CD14-positive monocyte (primary cell): Measurements from ENCODE around the gene RAB17. TPM values are rescaled to one million over a fixed set of nuclear protein-coding genes. Genes with fewer than 3 reads are reported as not detected.

Source experiments
- DNase-seq, 3 donors: peaks; one replicate each; pipeline ENCODE4 v3.0.0-alpha.2; 2011 to 2022
- H2AFZ ChIP-seq: 2 replicates; pipeline ENCODE4 v1.6.0; 2012; ENCODE audit warnings: mild to moderate bottlenecking, low read depth, low read length, inconsistent platforms; ENCODE audit not compliant: insufficient read depth, poor library complexity, severe bottlenecking
- H3K27ac ChIP-seq, 2 donors: 1 replicate in 1 of 2; 2 replicates in 1 of 2; pipeline ENCODE4 v1.5.1; 2012 to 2013; ENCODE audit warnings: low read length in 2 of 2, control low read depth in 1 of 2, inconsistent platforms in 1 of 2, low read depth in 1 of 2, mild to moderate bottlenecking in 1 of 2
- H3K27me3 ChIP-seq, 2 donors: one replicate each; pipeline versions ENCODE4 v1.6.0 to v1.6.1; 2011 to 2013; ENCODE audit warnings: low read length in 2 of 2; ENCODE audit not compliant: control insufficient read depth in 2 of 2, insufficient read depth in 2 of 2
- H3K36me3 ChIP-seq, 2 donors: replicated peaks in 1 of 2; 1 replicate in 1 of 2; 2 replicates in 1 of 2; pipeline versions ENCODE4 v1.5.1 to v1.6.1; 2012 to 2013; ENCODE audit warnings: low read length in 2 of 2, control low read depth in 1 of 2, inconsistent platforms in 1 of 2, mild to moderate bottlenecking in 1 of 2; ENCODE audit not compliant: insufficient read depth in 2 of 2, control insufficient read depth in 1 of 2
- H3K4me1 ChIP-seq, 2 donors: 1 replicate in 1 of 2; 2 replicates in 1 of 2; pipeline versions ENCODE4 v1.5.1 to v1.6.1; 2012 to 2013; ENCODE audit warnings: low read length in 2 of 2, control low read depth in 1 of 2, inconsistent platforms in 1 of 2, mild to moderate bottlenecking in 1 of 2, moderate library complexity in 1 of 2; ENCODE audit not compliant: insufficient read depth in 2 of 2, control insufficient read depth in 1 of 2
- H3K4me2 ChIP-seq: replicated peaks from 2 replicates; pipeline ENCODE3; 2012; ENCODE audit warnings: low read length, moderate library complexity, mild to moderate bottlenecking; ENCODE audit not compliant: poor library complexity, severe bottlenecking; ENCODE audit errors: extremely low read depth
- H3K4me3 ChIP-seq, 3 experiments: fragments of 200-600 bp in 1 of 3; sonication (generic) in 1 of 3; replicated peaks in 1 of 3; 1 replicate in 2 of 3; 2 replicates in 1 of 3; pipeline ENCODE4 v1.5.1; 2011 to 2013; ENCODE audit warnings: low read length in 3 of 3, mild to moderate bottlenecking in 3 of 3, control low read depth in 2 of 3, low read depth in 2 of 3, inconsistent platforms in 1 of 3, moderate library complexity in 1 of 3
- H3K79me2 ChIP-seq: 2 replicates; pipeline ENCODE4 v1.6.0; 2012; ENCODE audit warnings: mild to moderate bottlenecking, control low read depth, inconsistent platforms, low read length, moderate library complexity; ENCODE audit not compliant: insufficient read depth
- H3K9ac ChIP-seq: 2 replicates; pipeline ENCODE4 v1.6.0; 2017; ENCODE audit warnings: low read length, mild to moderate bottlenecking; ENCODE audit not compliant: insufficient read depth, poor library complexity, severe bottlenecking
- H3K9me3 ChIP-seq, 2 donors: replicated peaks in 1 of 2; 1 replicate in 1 of 2; 2 replicates in 1 of 2; pipeline versions ENCODE4 v1.5.1 to v1.6.1; 2012 to 2013; ENCODE audit warnings: low read length in 2 of 2, control low read depth in 1 of 2; ENCODE audit not compliant: control insufficient read depth in 1 of 2, insufficient read depth in 1 of 2
- H4K20me1 ChIP-seq: 2 replicates; pipeline ENCODE4 v1.6.0; 2012; ENCODE audit warnings: mild to moderate bottlenecking, low read length, control low read depth, moderate library complexity; ENCODE audit not compliant: insufficient read depth
- H3K27ac Mint-ChIP-seq, 7 donors: one replicate each; pipeline ENCODE4 v1.8.0; 2020; ENCODE audit warnings: mild to moderate bottlenecking in 7 of 7, mixed read lengths in 7 of 7, moderate library complexity in 6 of 7, inconsistent platforms in 2 of 7
- H3K27me3 Mint-ChIP-seq, 3 donors: one replicate each; pipeline ENCODE4 v1.8.0; 2021 to 2022; ENCODE audit warnings: low read depth in 3 of 3, mild to moderate bottlenecking in 3 of 3, mixed read lengths in 3 of 3, moderate library complexity in 3 of 3, inconsistent platforms in 1 of 3
- H3K36me3 Mint-ChIP-seq, 2 donors: one replicate each; pipeline ENCODE4 v1.8.0; 2020; ENCODE audit warnings: mixed read lengths in 2 of 2, inconsistent platforms in 1 of 2, mild to moderate bottlenecking in 1 of 2
- H3K4me1 Mint-ChIP-seq: one replicate; pipeline ENCODE4 v1.8.0; 2020; ENCODE audit warnings: mild to moderate bottlenecking, mixed read lengths
- H3K4me3 Mint-ChIP-seq, 2 donors: one replicate each; pipeline ENCODE4 v1.8.0; 2020; ENCODE audit warnings: mild to moderate bottlenecking in 2 of 2, mixed read lengths in 2 of 2, moderate library complexity in 1 of 2
- H3K9me3 Mint-ChIP-seq, 7 donors: one replicate each; pipeline ENCODE4 v1.8.0; 2020 to 2022; ENCODE audit warnings: mixed read lengths in 7 of 7, mild to moderate bottlenecking in 6 of 7, moderate library complexity in 6 of 7, inconsistent platforms in 2 of 7
- CTCF ChIP-seq: fragments of 200-600 bp; IDR thresholded peaks from one replicate; pipeline ENCODE4 v1.8.0; 2022; ENCODE audit warnings: antibody characterized with exemption, mild to moderate bottlenecking
- WGBS: methylation state at CpG from one replicate; pipeline ENCODE4 v1.1.5; 2013; ENCODE audit warnings: missing lambda C conversion rate; ENCODE audit not compliant: insufficient coverage; 5-methylcytosine and 5-hydroxymethylcytosine counted together
- intact Hi-C, 2 donors: fragments of 100-400 bp; cut with micrococcal nuclease; formaldehyde crosslinking; loops; one replicate each; pipeline versions ENCODE4 v1.15.0 to v1.15.1; 2023
- polyA plus RNA-seq, 3 donors: library from polyadenylated mRNA; depleted of rRNA in 1 of 3; unstranded in 2 of 3; stranded (reverse) in 1 of 3; fragments of 300-500 nt in 2 of 3; fragments of >200 nt in 1 of 3; fragmentation: Illumina TruSeq in 2 of 3; gene quantifications; 1 replicate in 2 of 3; 2 replicates in 1 of 3; pipeline ENCODE4 v1.2.3, GENCODE V29; 2012 to 2021

RAB17 gene
- polyA plus RNA-seq, 3 donors = 0.13 to 0.35 TPM; not detected in 1

- Histone ChIP-seq H3K9me3 (no peaks in the 10 kb centered on the region), H4K20me1 (no peaks in the 10 kb centered on the region), H3K4me2 (no peak overlapping the region), H2AFZ (no peak overlapping the region), H3K36me3 (no peaks in the 10 kb centered on the region), H3K4me1 (no peaks in the 10 kb centered on the region), H3K9ac (no peak overlapping the region), H3K27ac (no peak overlapping the region), H3K79me2 (no peaks in the 10 kb centered on the region), H3K4me3 (no peak overlapping the region), H3K27me3 (no peaks in the 10 kb centered on the region)
- no peaks in the 10 kb centered on the region for H3K36me3 Mint-ChIP-seq
- H3K27ac Mint-ChIP-seq = no peak overlapping the region
- TF ChIP-seq CTCF = no peak
- H3K4me1 Mint-ChIP-seq = peaks cover 6% of the 10 kb centered on the region
- H3K9me3 Mint-ChIP-seq = peaks cover 0 to 4% (median 0%) of the 10 kb centered on the region in 7 donors
- no peak for DNase-seq
- WGBS = 87% methylated on average over 3 of the region's 5 CpGs
- peaks cover 0 to 8% (median 2%) of the 10 kb centered on the region in 3 donors for H3K27me3 Mint-ChIP-seq
- no peak overlapping the region for H3K4me3 Mint-ChIP-seq
- intact Hi-C loops = no loop called here
Observed at GRCh38 chr2:237569041-237569440, 21.5 kb downstream of the RAB17 start.

- DNase-seq = no peak
- Mint-ChIP-seq H3K4me3 (no peak overlapping the region), H3K9me3 (peaks cover 0 to 4% (median 0%) of the 10 kb centered on the region in 7 donors), H3K4me1 (peaks cover 6% of the 10 kb centered on the region), H3K27me3 (peaks cover 4 to 6% (median 4%) of the 10 kb centered on the region in 3 donors), H3K27ac (no peak overlapping the region), H3K36me3 (no peaks in the 10 kb centered on the region)
- intact Hi-C loops = no loop called here
- no peaks in the 10 kb centered on the region for H3K9me3 ChIP-seq
- H3K4me1 ChIP-seq = no peaks in the 10 kb centered on the region
- no peak for TF ChIP-seq CTCF
- H4K20me1 ChIP-seq = no peaks in the 10 kb centered on the region
- no peak overlapping the region for H2AFZ ChIP-seq
- H3K79me2 ChIP-seq = no peaks in the 10 kb centered on the region
- H3K9ac ChIP-seq = no peak overlapping the region
- no peak overlapping the region for H3K4me3 ChIP-seq
- H3K36me3 ChIP-seq = no peaks in the 10 kb centered on the region
- 85% methylated on average over 9 of the region's 9 CpGs for WGBS
- H3K27me3 ChIP-seq = no peaks in the 10 kb centered on the region
- H3K4me2 ChIP-seq = no peak overlapping the region
- H3K27ac ChIP-seq = no peak overlapping the region
Observed at GRCh38 chr2:237568121-237568660, 22.3 kb downstream of the RAB17 start.
